Psoas muscle (tissue), 8 donors: ENCODE results near the gene PCID2. TPM values are rescaled to one million over a fixed set of nuclear protein-coding genes. Genes with fewer than 3 reads are reported as not detected.

Experiments used
- ATAC-seq, 4 donors: fragments of 200-7000 bp; cut with Tn5 transposase; one replicate each; pipeline ENCODE4 v1.9.1; 2020; ENCODE audit warnings: moderate library complexity in 3 of 4, mild to moderate bottlenecking in 2 of 4
- DNase-seq, 2 donors: peaks; one replicate each; pipeline ENCODE4 v3.0.0-alpha.2; 2020
- H3K27ac ChIP-seq: fragments of 200-600 bp; one replicate; pipeline ENCODE4 v1.8.0; 2022
- H3K27me3 ChIP-seq, 3 donors: fragments of 200-600 bp in 1 of 3; one replicate each; pipeline versions ENCODE4 v1.6.1 to v1.8.0; 2013 to 2022; ENCODE audit warnings: low read length in 2 of 3, mild to moderate bottlenecking in 2 of 3, moderate library complexity in 1 of 3; ENCODE audit not compliant: insufficient read depth in 3 of 3
- H3K36me3 ChIP-seq, 2 donors: fragments of 200-600 bp in 1 of 2; one replicate each; pipeline versions ENCODE4 v1.6.1 to v1.8.0; 2013 to 2022; ENCODE audit warnings: low read depth in 1 of 2, mild to moderate bottlenecking in 1 of 2, moderate library complexity in 1 of 2; ENCODE audit not compliant: insufficient read depth in 1 of 2
- H3K4me1 ChIP-seq: fragments of 200-600 bp; one replicate; pipeline ENCODE4 v1.8.0; 2022
- H3K4me3 ChIP-seq: fragments of 200-600 bp; one replicate; pipeline ENCODE4 v1.8.0; 2022; ENCODE audit warnings: mild to moderate bottlenecking
- H3K9me3 ChIP-seq: fragments of 200-600 bp; one replicate; pipeline ENCODE4 v1.8.0; 2022
- WGBS, 3 donors: extraction: QIAGEN DNeasy Blood & Tissue Kit; methylation state at CpG; one replicate each; pipeline versions ENCODE4 v1.1.6 to v1.1.7; 2013; 5-methylcytosine and 5-hydroxymethylcytosine counted together
- intact Hi-C, 2 donors: fragments of 100-400 bp; cut with DNase I; formaldehyde crosslinking; loops; one replicate each; pipeline versions ENCODE4 v1.11.0 to v1.14.2; 2022
- polyA plus RNA-seq, 3 donors: library from polyadenylated mRNA; stranded (reverse); fragments of 200-250 nt; gene quantifications; one replicate each; pipeline ENCODE4 v1.2.3, GENCODE V29; 2013
- total RNA-seq, 4 donors: library from RNA; stranded (reverse); fragmentation: NEBNext Ultra II Directional in 2 of 4; extraction: Animal tissue kit (Norgen Biotek cat#: 25700) in 2 of 4; gene quantifications; one replicate each; pipeline versions ENCODE4 v1.2.1 to v1.2.4, GENCODE V29; 2021 to 2023
- TF ChIP-seq, protein P1 (sequence below): fragments of 200-600 bp; IDR thresholded peaks from one replicate; pipeline ENCODE4 v1.8.0; 2022; ENCODE audit warnings: antibody characterized with exemption
- donor health status: healthy with polysubstance abuse.
- donor health status: DM: no; HTN: no; CAD: no; lungs with moderate emphysema.
- donor health status: Bipolar disorder and iron deficiency.
- donor health status: healthy.
- donor health status: DM: yes; HTN: yes; CAD: no.
- donor health status: DM: no; HTN: no; CAD: no.
- donor health status: DM: no; HTN: no; CAD: no.
- donor health status: DM: yes; HTN: yes; CAD: no.

Gene PCID2
- total and polyA plus RNA-seq, 7 donors = 19.9 to 37.1 (median 26.6) TPM

DNA sequence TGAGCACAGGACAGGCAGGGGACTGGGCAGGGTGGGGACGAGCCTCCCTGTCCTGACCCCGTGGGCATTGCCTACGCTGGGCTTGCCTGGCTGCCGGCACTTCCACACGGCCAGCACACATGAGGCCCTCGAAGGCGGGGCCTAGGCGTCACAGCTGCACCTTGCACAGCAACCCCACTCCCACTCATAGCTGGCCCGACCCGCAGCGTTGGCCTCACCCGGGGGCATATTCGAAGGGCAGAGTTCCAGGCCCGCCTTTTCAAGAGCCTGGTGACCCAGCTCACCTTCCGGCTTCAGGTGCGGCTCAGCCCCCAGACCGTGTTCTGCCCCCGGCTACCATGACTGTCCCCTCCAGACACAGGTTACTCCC is 66.9 kb downstream of the PCID2 start:
- no peaks in the 10 kb centered on the region for H3K4me1 ChIP-seq
- H3K4me3 ChIP-seq = no peak overlapping the region
- no peaks in the 10 kb centered on the region for H3K36me3 ChIP-seq
- no peaks in the 10 kb centered on the region for H3K9me3 ChIP-seq
- DNase-seq = no peak
- TF ChIP-seq, protein P1, sequence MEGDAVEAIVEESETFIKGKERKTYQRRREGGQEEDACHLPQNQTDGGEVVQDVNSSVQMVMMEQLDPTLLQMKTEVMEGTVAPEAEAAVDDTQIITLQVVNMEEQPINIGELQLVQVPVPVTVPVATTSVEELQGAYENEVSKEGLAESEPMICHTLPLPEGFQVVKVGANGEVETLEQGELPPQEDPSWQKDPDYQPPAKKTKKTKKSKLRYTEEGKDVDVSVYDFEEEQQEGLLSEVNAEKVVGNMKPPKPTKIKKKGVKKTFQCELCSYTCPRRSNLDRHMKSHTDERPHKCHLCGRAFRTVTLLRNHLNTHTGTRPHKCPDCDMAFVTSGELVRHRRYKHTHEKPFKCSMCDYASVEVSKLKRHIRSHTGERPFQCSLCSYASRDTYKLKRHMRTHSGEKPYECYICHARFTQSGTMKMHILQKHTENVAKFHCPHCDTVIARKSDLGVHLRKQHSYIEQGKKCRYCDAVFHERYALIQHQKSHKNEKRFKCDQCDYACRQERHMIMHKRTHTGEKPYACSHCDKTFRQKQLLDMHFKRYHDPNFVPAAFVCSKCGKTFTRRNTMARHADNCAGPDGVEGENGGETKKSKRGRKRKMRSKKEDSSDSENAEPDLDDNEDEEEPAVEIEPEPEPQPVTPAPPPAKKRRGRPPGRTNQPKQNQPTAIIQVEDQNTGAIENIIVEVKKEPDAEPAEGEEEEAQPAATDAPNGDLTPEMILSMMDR = no peak
- no peak overlapping the region for H3K27ac ChIP-seq
- intact Hi-C loops = loop anchor here in 1 of 2 donors (10.0 kb wide), 1 partner anchor 1677 kb away; no protein-coding TSS in a partner anchor
- ATAC-seq = no peak
- WGBS, 3 donors = 84 to 86% (median 85%) methylated on average over 18 of the region's 18 CpGs
- H3K27me3 ChIP-seq = no peaks in the 10 kb centered on the region

DNA sequence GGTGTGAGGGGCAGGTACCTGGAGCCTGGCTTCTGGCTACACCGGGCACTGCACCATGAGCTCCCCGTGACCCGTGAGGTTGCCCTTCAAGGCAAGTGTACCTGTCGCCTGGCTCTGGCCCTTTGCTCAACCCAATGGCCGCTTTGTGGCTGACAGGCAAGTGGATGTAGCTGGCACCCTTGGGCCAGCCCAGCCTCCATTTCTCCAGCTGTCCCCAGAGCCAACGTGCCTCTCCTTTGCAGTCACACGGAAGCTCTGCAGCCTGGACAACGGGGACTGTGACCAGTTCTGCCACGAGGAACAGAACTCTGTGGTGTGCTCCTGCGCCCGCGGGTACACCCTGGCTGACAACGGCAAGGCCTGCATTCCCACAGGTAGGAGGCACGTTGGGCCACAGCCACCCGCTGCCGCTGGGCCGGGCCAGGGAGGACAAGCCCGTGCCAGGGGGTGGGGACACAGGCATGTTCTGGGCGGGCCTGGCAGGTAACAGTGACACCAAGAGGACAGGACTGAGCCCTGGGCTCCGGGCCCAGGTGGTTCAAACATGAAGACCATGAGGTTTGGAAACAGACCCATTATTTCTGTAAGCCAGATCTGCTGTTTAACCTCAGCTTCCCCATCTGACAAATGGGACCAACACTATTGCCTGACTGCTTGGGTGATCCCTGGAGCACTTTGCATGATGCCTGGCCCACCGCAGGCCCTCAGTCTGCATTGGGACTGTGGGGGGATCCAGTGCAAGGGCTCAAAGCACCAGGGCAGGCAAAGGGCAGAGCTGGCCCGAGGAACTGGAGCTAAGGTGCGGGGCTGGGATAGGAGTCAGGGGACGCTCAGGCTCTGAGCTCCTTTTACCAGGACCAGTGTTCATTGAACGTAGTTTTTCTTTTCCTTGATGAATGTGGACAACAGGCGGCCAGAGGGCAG is 67.5 kb downstream of the PCID2 start:
- TF ChIP-seq, protein P1 = no peak
- no peaks in the 10 kb centered on the region for H3K4me1 ChIP-seq
- peak in 1 of 2 donors; percentile 51 for DNase-seq
- no peaks in the 10 kb centered on the region for H3K27me3 ChIP-seq
- no peaks in the 10 kb centered on the region for H3K36me3 ChIP-seq
- 89 to 92% (median 89%) methylated on average over 26 of the region's 26 CpGs for WGBS, 3 donors
- no peaks in the 10 kb centered on the region for H3K9me3 ChIP-seq
- no peak overlapping the region for H3K27ac ChIP-seq
- H3K4me3 ChIP-seq = no peak overlapping the region
- intact Hi-C loops = loop anchor here in 1 of 2 donors (10.0 kb wide), 1 partner anchor 1676 kb away; no protein-coding TSS in a partner anchor
- no peak for ATAC-seq

DNA sequence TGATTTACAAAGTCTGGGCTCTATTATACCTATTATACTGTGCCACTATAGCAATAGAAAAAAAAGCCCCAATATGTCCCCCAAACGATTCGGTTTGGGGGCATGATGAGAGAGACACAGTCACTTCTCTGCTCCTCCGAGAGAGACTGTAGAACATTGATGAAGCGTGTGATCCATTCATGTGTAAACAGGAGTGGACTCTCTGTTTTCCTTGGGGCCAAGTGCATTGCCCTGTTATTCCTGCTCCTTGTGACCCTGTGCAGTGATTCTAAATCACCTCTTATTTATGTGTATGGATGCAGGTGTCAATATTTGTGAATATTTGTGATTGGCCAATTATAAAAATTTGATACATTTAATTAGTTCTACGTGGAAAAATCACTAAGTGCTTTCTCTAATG is 68.9 kb downstream of the PCID2 start:
- TF ChIP-seq, protein P1 = no peak
- Histone ChIP-seq H3K27ac (no peak overlapping the region), H3K4me3 (no peak overlapping the region), H3K27me3 (no peaks in the 10 kb centered on the region), H3K4me1 (no peaks in the 10 kb centered on the region), H3K36me3 (no peaks in the 10 kb centered on the region), H3K9me3 (no peaks in the 10 kb centered on the region)
- no peak for ATAC-seq
- DNase-seq = no peak
- intact Hi-C loops = no loop called here
- WGBS, 3 donors = 69 to 85% (median 78%) methylated on average over 5 of the region's 5 CpGs

DNA sequence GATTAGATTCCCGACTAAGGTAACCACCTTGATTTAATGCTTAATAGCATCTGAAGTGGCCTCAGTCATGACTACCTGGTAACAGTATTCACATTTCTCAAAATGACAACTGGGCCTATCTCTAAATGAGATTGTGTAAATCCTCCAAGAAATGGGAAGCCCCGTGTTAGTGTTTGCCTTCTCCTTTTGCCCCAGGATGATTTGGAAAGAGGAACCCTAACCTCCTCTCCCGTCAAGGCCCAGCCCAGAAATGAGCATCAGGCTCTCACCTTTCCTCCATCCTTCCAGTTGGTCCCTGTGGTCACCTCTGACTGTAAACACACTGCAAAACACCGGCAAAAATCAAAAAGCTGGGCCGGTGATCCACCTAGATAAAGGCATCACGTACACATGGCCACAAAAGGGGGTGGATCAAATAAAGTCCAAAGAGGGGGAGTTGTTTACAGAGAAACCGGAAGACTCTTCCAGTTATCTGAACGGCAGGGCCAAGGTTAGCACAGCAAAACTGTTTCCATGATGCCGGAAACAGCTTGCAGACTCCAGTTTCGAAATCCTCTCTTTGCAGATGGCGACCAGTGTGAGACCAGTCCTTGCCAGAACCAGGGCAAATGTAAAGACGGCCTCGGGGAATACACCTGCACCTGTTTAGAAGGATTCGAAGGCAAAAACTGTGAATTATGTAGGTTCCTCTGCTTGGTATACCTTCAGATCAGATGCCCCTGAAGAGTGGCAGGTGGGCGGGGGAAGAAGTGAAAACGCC is 69.5 kb downstream of the PCID2 start:
- H3K36me3 ChIP-seq = no peaks in the 10 kb centered on the region
- H3K4me3 ChIP-seq = no peak overlapping the region
- ATAC-seq (no peak), DNase-seq (no peak)
- no peaks in the 10 kb centered on the region for H3K27me3 ChIP-seq
- TF ChIP-seq, protein P1 = no peak
- 79 to 82% (median 80%) methylated on average over 16 of the region's 16 CpGs for WGBS, 3 donors
- intact Hi-C loops = no loop called here
- H3K4me1 ChIP-seq = no peaks in the 10 kb centered on the region
- H3K27ac ChIP-seq = no peak overlapping the region
- H3K9me3 ChIP-seq = no peaks in the 10 kb centered on the region
